Brain microvascular endothelial cell (primary cell): ENCODE results near the gene GPR137.

Experiments
- DNase-seq: peaks from one replicate; pipeline ENCODE4 v3.0.0-alpha.2; 2020
- H3K27ac ChIP-seq: fragments of 250-450 bp; sonication (Bioruptor Pico); 2 replicates; pipeline ENCODE4 v1.5.1; 2020; ENCODE audit warnings: mild to moderate bottlenecking, moderate library complexity
- H3K27me3 ChIP-seq: fragments of 250-450 bp; sonication (Bioruptor Pico); replicated peaks from 2 replicates; pipeline ENCODE4 v1.5.1; 2020; ENCODE audit warnings: mild to moderate bottlenecking
- H3K36me3 ChIP-seq: fragments of 250-450 bp; sonication (Bioruptor Pico); replicated peaks from 2 replicates; pipeline ENCODE4 v1.5.1; 2020; ENCODE audit warnings: mild to moderate bottlenecking
- H3K4me3 ChIP-seq: 2 replicates; pipeline ENCODE4 v1.5.1; 2011; ENCODE audit warnings: low read depth, mild to moderate bottlenecking, control low read depth, low read length, moderate library complexity
- in situ Hi-C: cut with HindIII; loops from 2 replicates; pipeline ENCODE4 v1.10.0; 2017; ENCODE audit warnings: low sequenced_read_pairs, low pct_ligation_motif_present
- TF ChIP-seq, protein P1 (sequence below): IDR thresholded peaks from 2 replicates; pipeline ENCODE4 v1.5.1; 2011; ENCODE audit warnings: low read depth, mild to moderate bottlenecking, moderate library complexity, low read length, control low read depth, inconsistent platforms; ENCODE audit errors: missing control alignments

GPR137 gene

DNA sequence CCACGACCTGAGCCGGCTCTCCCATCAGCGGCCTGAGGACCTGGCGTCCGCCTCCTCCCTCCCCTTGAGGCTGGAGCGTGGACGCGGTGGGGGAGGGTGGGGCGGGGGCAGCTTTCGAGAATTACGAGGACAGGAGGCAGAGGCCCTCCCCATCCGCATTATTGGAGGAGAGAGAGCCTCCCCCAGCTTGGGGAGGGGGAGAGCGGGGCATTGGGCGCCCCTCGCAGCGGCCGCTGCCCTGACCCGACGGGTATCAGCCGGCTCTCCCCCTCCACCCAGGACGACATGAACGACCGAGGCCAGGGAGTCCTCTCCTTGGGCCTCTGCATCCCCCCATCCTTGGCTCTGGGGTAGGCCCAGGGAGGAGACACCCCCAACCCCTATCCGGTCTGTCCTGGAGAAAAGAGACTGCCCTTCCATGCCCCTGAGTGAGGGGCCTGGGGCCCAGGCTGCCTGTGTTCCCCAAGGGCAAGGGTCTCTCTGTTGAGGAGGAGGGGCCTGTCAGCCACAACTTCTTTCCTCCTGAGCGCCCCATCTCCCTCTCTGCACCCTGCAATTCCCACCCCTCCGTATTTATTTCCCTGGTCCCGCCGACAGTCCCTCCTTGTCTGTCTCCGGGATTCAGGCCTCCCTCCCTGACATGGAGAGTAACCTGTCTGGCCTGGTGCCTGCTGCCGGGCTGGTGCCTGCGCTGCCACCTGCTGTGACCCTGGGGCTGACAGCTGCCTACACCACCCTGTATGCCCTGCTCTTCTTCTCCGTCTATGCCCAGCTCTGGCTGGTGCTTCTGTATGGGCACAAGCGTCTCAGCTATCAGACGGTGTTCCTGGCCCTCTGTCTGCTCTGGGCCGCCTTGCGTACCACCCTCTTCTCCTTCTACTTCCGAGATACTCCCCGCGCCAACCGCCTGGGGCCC lies 495 bp downstream of the GPR137 start:
- TF ChIP-seq, protein P1, sequence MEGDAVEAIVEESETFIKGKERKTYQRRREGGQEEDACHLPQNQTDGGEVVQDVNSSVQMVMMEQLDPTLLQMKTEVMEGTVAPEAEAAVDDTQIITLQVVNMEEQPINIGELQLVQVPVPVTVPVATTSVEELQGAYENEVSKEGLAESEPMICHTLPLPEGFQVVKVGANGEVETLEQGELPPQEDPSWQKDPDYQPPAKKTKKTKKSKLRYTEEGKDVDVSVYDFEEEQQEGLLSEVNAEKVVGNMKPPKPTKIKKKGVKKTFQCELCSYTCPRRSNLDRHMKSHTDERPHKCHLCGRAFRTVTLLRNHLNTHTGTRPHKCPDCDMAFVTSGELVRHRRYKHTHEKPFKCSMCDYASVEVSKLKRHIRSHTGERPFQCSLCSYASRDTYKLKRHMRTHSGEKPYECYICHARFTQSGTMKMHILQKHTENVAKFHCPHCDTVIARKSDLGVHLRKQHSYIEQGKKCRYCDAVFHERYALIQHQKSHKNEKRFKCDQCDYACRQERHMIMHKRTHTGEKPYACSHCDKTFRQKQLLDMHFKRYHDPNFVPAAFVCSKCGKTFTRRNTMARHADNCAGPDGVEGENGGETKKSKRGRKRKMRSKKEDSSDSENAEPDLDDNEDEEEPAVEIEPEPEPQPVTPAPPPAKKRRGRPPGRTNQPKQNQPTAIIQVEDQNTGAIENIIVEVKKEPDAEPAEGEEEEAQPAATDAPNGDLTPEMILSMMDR, result no peak
- DNase-seq, result no peak

DNA sequence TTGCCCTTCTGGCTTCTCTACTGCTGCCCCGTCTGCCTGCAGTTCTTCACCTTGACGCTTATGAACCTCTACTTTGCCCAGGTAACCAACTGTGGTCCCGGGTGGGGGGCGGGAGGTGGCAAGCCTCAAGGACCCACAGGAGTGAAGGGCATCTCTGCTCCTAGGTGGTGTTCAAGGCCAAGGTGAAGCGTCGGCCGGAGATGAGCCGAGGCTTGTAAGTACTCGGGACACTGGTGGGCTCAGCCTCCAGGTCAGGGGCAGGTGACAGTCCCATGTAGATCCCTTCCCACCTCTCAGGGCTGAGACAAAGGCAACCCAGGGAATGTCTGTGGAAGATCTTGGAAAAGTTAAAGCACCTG lies 1.1 kb downstream of the GPR137 start:
- in situ Hi-C loops, result no loop called here
- DNase-seq, result no peak
- H3K36me3 ChIP-seq, result no peaks in the 10 kb centered on the region
- H3K4me3 ChIP-seq, result no peak overlapping the region
- no peak overlapping the region for H3K27ac ChIP-seq
- TF ChIP-seq, protein P1, result no peak
- H3K27me3 ChIP-seq, result peaks cover 12% of the 10 kb centered on the region

More for the DNA sequence above, 495 bp downstream of the GPR137 start:
- in situ Hi-C loops, result no loop called here
- H3K27ac ChIP-seq, result peak overlapping the region; percentile 66
- no peaks in the 10 kb centered on the region for H3K36me3 ChIP-seq
- peak overlapping the region; percentile 70 for H3K4me3 ChIP-seq
- H3K27me3 ChIP-seq, result peaks cover 5% of the 10 kb centered on the region

DNA sequence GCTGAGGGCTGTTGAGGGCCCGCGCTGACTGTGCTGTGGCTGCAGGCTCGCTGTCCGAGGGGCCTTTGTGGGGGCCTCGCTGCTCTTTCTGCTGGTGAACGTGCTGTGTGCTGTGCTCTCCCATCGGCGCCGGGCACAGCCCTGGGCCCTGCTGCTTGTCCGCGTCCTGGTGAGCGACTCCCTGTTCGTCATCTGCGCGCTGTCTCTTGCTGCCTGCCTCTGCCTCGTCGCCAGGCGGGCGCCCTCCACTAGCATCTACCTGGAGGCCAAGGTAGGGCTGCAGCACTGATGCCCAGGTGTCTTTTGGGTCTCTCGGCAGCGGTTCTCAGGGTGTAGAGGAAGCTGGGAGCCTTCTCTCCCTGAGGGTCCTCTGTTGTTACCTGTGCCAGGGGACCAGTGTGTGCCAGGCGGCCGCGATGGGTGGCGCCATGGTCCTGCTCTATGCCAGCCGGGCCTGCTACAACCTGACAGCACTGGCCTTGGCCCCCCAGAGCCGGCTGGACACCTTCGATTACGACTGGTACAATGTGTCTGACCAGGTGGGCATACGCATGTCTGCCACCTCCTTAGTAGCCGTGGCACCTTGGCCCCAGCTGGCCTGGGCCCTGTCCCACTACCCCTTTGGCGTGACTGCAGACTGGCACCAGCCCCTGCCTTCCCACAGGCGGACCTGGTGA lies 2.2 kb downstream of the GPR137 start:
- H3K27ac ChIP-seq, result no peak overlapping the region
- DNase-seq, result no peak
- H3K36me3 ChIP-seq, result no peaks in the 10 kb centered on the region
- in situ Hi-C loops, result no loop called here
- peaks cover 22% of the 10 kb centered on the region for H3K27me3 ChIP-seq
- H3K4me3 ChIP-seq, result no peak overlapping the region
- TF ChIP-seq, protein P1, result no peak

DNA sequence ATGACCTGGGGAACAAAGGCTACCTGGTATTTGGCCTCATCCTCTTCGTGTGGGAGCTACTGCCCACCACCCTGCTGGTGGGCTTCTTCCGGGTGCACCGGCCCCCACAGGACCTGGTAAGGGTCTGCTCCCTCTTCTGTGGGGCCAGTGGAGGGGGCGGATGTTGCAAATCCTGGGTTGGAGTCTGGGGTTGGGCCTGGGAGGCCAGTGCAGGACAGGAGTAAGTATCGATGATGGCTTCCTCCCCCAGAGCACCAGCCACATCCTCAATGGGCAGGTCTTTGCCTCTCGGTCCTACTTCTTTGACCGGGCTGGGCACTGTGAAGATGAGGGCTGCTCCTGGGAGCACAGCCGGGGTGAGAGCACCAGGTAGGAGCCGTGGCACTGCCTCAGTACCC lies 2.7 kb downstream of the GPR137 start:
- Histone ChIP-seq H3K27ac (no peak overlapping the region), H3K36me3 (no peaks in the 10 kb centered on the region), H3K27me3 (peaks cover 26% of the 10 kb centered on the region), H3K4me3 (no peak overlapping the region)
- no peak for DNase-seq
- in situ Hi-C loops, result no loop called here
- TF ChIP-seq, protein P1, result no peak

DNA sequence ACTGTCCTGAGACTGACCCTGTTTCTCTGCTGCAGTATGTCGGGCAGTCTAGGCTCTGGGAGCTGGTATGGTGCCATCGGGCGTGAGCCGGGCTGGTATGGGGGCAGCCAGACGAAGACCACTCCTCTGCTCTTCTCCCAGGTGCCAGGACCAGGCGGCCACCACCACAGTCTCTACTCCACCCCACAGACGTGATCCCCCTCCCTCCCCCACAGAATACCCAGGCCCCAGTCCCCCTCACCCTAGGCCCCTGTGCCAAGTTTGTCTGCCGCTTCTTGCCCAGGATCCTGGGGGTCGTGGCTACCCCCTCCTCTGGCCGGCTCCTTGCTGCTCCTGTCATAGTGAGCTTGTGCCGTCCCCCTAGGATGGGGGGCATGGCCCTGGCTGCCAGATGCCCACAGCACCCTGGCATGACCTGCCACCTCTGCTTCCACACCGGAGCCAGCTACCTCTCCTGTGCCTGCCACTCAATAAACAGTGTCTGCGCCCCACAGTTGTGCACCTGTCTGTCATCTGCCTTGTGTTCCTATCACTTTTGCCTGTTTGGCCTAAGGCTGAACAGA lies 3.4 kb downstream of the GPR137 start:
- DNase-seq, result no peak
- in situ Hi-C loops, result no loop called here
- Histone ChIP-seq H3K4me3 (no peak overlapping the region), H3K27me3 (peaks cover 33% of the 10 kb centered on the region), H3K36me3 (no peaks in the 10 kb centered on the region), H3K27ac (no peak overlapping the region)
- TF ChIP-seq, protein P1, result no peak
